HEK293 (cell line): ENCODE data around the gene CDON.

Experiments
- CTCF ChIA-PET: fragments of 350-600 bp; formaldehyde crosslinking; extraction: SDS; loops from one replicate; lab custom pipeline; 2021; ENCODE audit warnings: antibody characterized with exemption; lab: Yijun Ruan, JAX
- POLR2A ChIA-PET: fragments of 300-600 bp; formaldehyde crosslinking; extraction: SDS; loops from one replicate; lab custom pipeline; 2020; ENCODE audit warnings: antibody characterized with exemption, inconsistent platforms; lab: Yijun Ruan, JAX
- H3K27ac ChIP-seq: fragments of 200-500 bp; sonication (Bioruptor generic); 2 replicates; pipeline ENCODE4 v1.5.1; 2014; ENCODE audit warnings: low read depth, low read length, control low read depth, inconsistent platforms; ENCODE audit errors: extremely low read depth
- H3K36me3 ChIP-seq, 2 experiments: fragments of 200-500 bp in 1 of 2; sonication (Bioruptor generic) in 1 of 2; 1 replicate in 1 of 2; 2 replicates in 1 of 2; pipeline ENCODE4 v1.5.1; 2014 to 2017; ENCODE audit warnings: inconsistent platforms in 2 of 2, low read length in 2 of 2; ENCODE audit not compliant: control insufficient read depth in 2 of 2, insufficient read depth in 1 of 2
- H3K4me1 ChIP-seq: fragments of 200-500 bp; sonication (Bioruptor generic); 2 replicates; pipeline ENCODE4 v1.5.1; 2014; ENCODE audit warnings: mild to moderate bottlenecking, low read length, inconsistent platforms; ENCODE audit not compliant: control insufficient read depth, insufficient read depth
- H3K4me3 ChIP-seq: 2 replicates; pipeline ENCODE4 v1.5.1; 2011; ENCODE audit warnings: low read depth, mild to moderate bottlenecking, control low read depth, low read length, moderate library complexity
- H3K9me3 ChIP-seq: fragments of 200-500 bp; sonication (Bioruptor generic); 2 replicates; pipeline ENCODE4 v1.5.1; 2014; ENCODE audit warnings: low read depth, low read length, inconsistent platforms; ENCODE audit not compliant: control insufficient read depth, insufficient read depth
- ELK4 ChIP-seq: IDR thresholded peaks from 2 replicates; pipeline ENCODE4 v1.6.1; 2011; ENCODE audit warnings: mild to moderate bottlenecking, low read depth, low read length, borderline replicate concordance
- GLIS1 ChIP-seq: fragments of 450-650 bp; formaldehyde crosslinking; IDR thresholded peaks from 2 replicates; pipeline ENCODE4 v1.5.1; 2016; ENCODE audit warnings: missing biosample characterization, missing genetic modification characterization
- HOXC10 ChIP-seq: sonication (generic); formaldehyde crosslinking; IDR thresholded peaks from 2 replicates; pipeline ENCODE4 v1.8.1; 2023; ENCODE audit warnings: mild to moderate bottlenecking, missing genetic modification reagents
- KLF10 ChIP-seq: fragments of 450-650 bp; IDR thresholded peaks from 2 replicates; pipeline ENCODE4 v1.5.1; 2018; ENCODE audit warnings: missing biosample characterization, mild to moderate bottlenecking, missing genetic modification characterization
- KLF16 ChIP-seq: fragments of 450-650 bp; formaldehyde crosslinking; IDR thresholded peaks from 2 replicates; pipeline ENCODE4 v1.5.1; 2017; ENCODE audit warnings: missing biosample characterization, missing genetic modification characterization
- SCRT1 ChIP-seq: fragments of 450-650 bp; formaldehyde crosslinking; IDR thresholded peaks from 2 replicates; pipeline ENCODE4 v1.5.1; 2016; ENCODE audit warnings: missing biosample characterization, missing genetic modification characterization, borderline replicate concordance
- ZIC2 ChIP-seq: fragments of 450-650 bp; formaldehyde crosslinking; IDR thresholded peaks from 2 replicates; pipeline ENCODE4 v1.5.1; 2016; ENCODE audit warnings: missing biosample characterization, missing genetic modification characterization
- ZNF146 ChIP-seq: fragments of 450-650 bp; formaldehyde crosslinking; IDR thresholded peaks from 2 replicates; pipeline ENCODE4 v1.5.1; 2016; ENCODE audit warnings: missing biosample characterization, missing genetic modification characterization
- ZNF157 ChIP-seq: fragments of 450-650 bp; formaldehyde crosslinking; IDR thresholded peaks from 2 replicates; pipeline ENCODE4 v1.5.1; 2016; ENCODE audit warnings: missing biosample characterization, missing genetic modification characterization
- ZNF19 ChIP-seq: fragments of 450-650 bp; formaldehyde crosslinking; IDR thresholded peaks from 2 replicates; pipeline ENCODE4; 2016; ENCODE audit warnings: missing biosample characterization, missing genetic modification characterization, low read depth
- ZNF354C ChIP-seq: fragments of 450-650 bp; formaldehyde crosslinking; IDR thresholded peaks from 2 replicates; pipeline ENCODE4 v1.5.1; 2016; ENCODE audit warnings: missing biosample characterization, missing genetic modification characterization, low read depth, borderline replicate concordance
- ZNF48 ChIP-seq: fragments of 450-650 bp; formaldehyde crosslinking; IDR thresholded peaks from 2 replicates; pipeline ENCODE4 v1.5.1; 2016; ENCODE audit warnings: missing biosample characterization, missing genetic modification characterization
- ZNF518A ChIP-seq: fragments of 450-650 bp; formaldehyde crosslinking; conservative IDR thresholded peaks from 2 replicates; pipeline ENCODE4 v1.5.1; 2016; ENCODE audit warnings: low read depth, missing biosample characterization, missing genetic modification characterization
- ZNF707 ChIP-seq: fragments of 450-650 bp; formaldehyde crosslinking; IDR thresholded peaks from 2 replicates; pipeline ENCODE4 v1.5.1; 2016; ENCODE audit warnings: missing biosample characterization, missing genetic modification characterization
- ZNF768 ChIP-seq: fragments of 450-650 bp; formaldehyde crosslinking; IDR thresholded peaks from 2 replicates; pipeline ENCODE4 v1.5.1; 2018; ENCODE audit warnings: missing biosample characterization, mild to moderate bottlenecking, missing genetic modification characterization
- TF ChIP-seq, protein P1 (sequence below): fragments of 450-650 bp; formaldehyde crosslinking; IDR thresholded peaks from 2 replicates; pipeline ENCODE4 v1.5.1; 2016; ENCODE audit warnings: missing biosample characterization, missing genetic modification characterization, borderline replicate concordance
- TF ChIP-seq, protein P2 (sequence below): fragments of 450-650 bp; formaldehyde crosslinking; IDR thresholded peaks from 2 replicates; pipeline ENCODE4 v1.5.1; 2016; ENCODE audit warnings: missing biosample characterization, missing genetic modification characterization
- TF ChIP-seq, protein P3 (sequence below): sonication (generic); formaldehyde crosslinking; IDR thresholded peaks from 2 replicates; pipeline ENCODE4 v1.8.1; 2022; ENCODE audit warnings: mild to moderate bottlenecking, moderate library complexity, missing genetic modification reagents

The CDON gene

DNA sequence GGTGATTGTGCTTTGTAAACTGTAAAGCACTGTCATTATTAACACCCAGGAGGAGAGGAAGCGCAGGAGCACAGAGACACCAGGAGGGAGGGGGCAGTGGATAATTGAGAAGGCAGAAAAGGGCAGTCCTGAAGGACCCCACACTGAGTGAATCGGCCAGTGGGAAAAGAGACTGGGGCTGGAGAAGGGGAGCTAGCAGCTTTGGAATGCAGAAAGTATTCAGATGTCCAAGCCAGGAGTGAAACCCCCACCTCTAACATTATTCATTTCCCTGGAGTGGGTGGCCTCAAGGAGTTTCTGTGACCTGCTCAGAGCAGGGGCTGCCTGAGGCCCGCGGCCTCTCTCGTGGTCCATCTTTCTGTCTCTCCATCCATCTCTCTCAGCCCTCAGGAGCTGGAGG lies 38.0 kb upstream of the CDON start:
- TF ChIP-seq ZNF354C (tag by site-specific recombination) (no peak), GLIS1 (peak; percentile 33)
- H3K9me3 ChIP-seq, result no peaks in the 10 kb centered on the region
- H3K4me3 ChIP-seq, result no peak overlapping the region
- peaks cover 14% of the 10 kb centered on the region for H3K4me1 ChIP-seq
- POLR2A ChIA-PET, result no interaction called here
- CTCF ChIA-PET, result interaction anchor here (0.6 to 1.6 kb wide), 3 partner anchors 17 to 158 kb away, joined by 3 to 4 read pairs (median 3); no protein-coding TSS in a partner anchor
- no peaks in the 10 kb centered on the region for H3K36me3 ChIP-seq
- no peak overlapping the region for H3K27ac ChIP-seq

DNA sequence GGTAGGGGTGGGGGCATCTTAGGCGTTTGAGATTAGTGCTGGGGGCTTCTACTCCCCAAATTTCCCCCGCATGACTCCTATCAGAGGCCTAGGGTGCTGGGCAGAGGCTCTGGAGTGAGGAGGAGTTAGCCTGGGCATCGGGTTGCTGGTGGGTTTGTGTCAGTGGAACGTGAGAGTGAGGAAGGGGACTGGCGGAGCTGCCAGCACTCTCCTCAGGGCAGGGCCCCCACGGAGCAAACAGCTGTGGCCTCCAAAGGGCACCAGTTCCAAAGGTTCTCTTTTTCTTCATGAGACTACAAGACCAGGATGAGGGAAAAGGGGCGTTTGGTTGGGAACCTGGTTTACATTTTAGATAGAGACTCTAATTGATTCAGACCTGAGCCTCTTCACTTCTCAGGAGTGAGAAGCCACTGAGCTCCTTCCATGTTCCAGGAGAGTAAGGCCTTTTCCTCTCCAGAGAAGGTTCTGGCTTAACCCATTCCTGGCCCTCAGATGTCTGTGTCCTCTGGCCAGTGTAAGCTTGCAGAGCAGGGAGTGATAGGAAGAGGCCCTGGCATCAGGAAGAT lies 35.6 kb upstream of the CDON start:
- CTCF ChIA-PET, result interaction anchor here (1.1 to 1.8 kb wide), 2 partner anchors 34 to 37 kb away, joined by 3 to 4 read pairs; no protein-coding TSS in a partner anchor
- H3K27ac ChIP-seq, result no peak overlapping the region
- TF ChIP-seq ZNF19 (tag by site-specific recombination) (no peak), HOXC10 (CRISPR knock-in tag) (no peak), ZNF518A (no peak), ZIC2 (tag by site-specific recombination) (no peak), ZNF48 (tag by site-specific recombination) (no peak), ZNF146 (tag by site-specific recombination) (no peak), ZNF768 (no peak), SCRT1 (tag by site-specific recombination) (no peak), ZNF157 (no peak), KLF16 (tag by site-specific recombination) (no peak), ZNF707 (no peak), ELK4 (no peak), KLF10 (tag by site-specific recombination) (no peak)
- TF ChIP-seq, protein P1, sequence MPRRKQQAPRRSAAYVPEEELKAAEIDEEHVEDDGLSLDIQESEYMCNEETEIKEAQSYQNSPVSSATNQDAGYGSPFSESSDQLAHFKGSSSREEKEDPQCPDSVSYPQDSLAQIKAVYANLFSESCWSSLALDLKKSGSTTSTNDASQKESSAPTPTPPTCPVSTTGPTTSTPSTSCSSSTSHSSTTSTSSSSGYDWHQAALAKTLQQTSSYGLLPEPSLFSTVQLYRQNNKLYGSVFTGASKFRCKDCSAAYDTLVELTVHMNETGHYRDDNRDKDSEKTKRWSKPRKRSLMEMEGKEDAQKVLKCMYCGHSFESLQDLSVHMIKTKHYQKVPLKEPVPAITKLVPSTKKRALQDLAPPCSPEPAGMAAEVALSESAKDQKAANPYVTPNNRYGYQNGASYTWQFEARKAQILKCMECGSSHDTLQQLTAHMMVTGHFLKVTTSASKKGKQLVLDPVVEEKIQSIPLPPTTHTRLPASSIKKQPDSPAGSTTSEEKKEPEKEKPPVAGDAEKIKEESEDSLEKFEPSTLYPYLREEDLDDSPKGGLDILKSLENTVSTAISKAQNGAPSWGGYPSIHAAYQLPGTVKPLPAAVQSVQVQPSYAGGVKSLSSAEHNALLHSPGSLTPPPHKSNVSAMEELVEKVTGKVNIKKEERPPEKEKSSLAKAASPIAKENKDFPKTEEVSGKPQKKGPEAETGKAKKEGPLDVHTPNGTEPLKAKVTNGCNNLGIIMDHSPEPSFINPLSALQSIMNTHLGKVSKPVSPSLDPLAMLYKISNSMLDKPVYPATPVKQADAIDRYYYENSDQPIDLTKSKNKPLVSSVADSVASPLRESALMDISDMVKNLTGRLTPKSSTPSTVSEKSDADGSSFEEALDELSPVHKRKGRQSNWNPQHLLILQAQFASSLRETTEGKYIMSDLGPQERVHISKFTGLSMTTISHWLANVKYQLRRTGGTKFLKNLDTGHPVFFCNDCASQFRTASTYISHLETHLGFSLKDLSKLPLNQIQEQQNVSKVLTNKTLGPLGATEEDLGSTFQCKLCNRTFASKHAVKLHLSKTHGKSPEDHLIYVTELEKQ (tag by site-specific recombination), result no peak
- TF ChIP-seq, protein P2, sequence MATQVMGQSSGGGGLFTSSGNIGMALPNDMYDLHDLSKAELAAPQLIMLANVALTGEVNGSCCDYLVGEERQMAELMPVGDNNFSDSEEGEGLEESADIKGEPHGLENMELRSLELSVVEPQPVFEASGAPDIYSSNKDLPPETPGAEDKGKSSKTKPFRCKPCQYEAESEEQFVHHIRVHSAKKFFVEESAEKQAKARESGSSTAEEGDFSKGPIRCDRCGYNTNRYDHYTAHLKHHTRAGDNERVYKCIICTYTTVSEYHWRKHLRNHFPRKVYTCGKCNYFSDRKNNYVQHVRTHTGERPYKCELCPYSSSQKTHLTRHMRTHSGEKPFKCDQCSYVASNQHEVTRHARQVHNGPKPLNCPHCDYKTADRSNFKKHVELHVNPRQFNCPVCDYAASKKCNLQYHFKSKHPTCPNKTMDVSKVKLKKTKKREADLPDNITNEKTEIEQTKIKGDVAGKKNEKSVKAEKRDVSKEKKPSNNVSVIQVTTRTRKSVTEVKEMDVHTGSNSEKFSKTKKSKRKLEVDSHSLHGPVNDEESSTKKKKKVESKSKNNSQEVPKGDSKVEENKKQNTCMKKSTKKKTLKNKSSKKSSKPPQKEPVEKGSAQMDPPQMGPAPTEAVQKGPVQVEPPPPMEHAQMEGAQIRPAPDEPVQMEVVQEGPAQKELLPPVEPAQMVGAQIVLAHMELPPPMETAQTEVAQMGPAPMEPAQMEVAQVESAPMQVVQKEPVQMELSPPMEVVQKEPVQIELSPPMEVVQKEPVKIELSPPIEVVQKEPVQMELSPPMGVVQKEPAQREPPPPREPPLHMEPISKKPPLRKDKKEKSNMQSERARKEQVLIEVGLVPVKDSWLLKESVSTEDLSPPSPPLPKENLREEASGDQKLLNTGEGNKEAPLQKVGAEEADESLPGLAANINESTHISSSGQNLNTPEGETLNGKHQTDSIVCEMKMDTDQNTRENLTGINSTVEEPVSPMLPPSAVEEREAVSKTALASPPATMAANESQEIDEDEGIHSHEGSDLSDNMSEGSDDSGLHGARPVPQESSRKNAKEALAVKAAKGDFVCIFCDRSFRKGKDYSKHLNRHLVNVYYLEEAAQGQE, result no peak
- TF ChIP-seq, protein P3, sequence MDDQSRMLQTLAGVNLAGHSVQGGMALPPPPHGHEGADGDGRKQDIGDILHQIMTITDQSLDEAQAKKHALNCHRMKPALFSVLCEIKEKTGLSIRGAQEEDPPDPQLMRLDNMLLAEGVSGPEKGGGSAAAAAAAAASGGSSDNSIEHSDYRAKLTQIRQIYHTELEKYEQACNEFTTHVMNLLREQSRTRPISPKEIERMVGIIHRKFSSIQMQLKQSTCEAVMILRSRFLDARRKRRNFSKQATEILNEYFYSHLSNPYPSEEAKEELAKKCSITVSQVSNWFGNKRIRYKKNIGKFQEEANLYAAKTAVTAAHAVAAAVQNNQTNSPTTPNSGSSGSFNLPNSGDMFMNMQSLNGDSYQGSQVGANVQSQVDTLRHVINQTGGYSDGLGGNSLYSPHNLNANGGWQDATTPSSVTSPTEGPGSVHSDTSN (CRISPR knock-in tag), result no peak

More for the DNA sequence above, 35.6 kb upstream of the CDON start:
- H3K9me3 ChIP-seq, result no peaks in the 10 kb centered on the region
- H3K36me3 ChIP-seq, result no peaks in the 10 kb centered on the region
- no peak overlapping the region for H3K4me3 ChIP-seq
- POLR2A ChIA-PET, result interaction anchor here (1.1 kb wide), 1 partner anchor 34 kb away, joined by 3 read pairs; no protein-coding TSS in a partner anchor
- H3K4me1 ChIP-seq, result peaks cover 10% of the 10 kb centered on the region
